HCT116 (cell line): ENCODE data around the gene NRAP. TPM values are rescaled to one million over a fixed set of nuclear protein-coding genes. Genes with fewer than 3 reads are reported as not detected.

ENCODE experiments used
- ATAC-seq: fragments of 200-7000 bp; cut with Tn5 transposase; 2 replicates; pipeline ENCODE4 v1.9.1; 2020; ENCODE audit warnings: mild to moderate bottlenecking, moderate library complexity
- BruUV-seq: library from RNA; stranded (reverse); fragments of 400-500 nt; replicated peaks from 2 replicates; lab custom pipeline; 2021; lab: Mats Ljungman, UMichigan
- CTCF ChIA-PET: fragments of 300-600 bp; sonication (Branson Sonifier 250); formaldehyde crosslinking; loops from one replicate; lab custom pipeline; 2021; ENCODE audit warnings: antibody characterized with exemption; lab: Charles Lee
- POLR2A ChIA-PET: fragments of 300-600, 350-600 bp; sonication (Branson Sonifier 250); formaldehyde crosslinking; loops from one replicate; lab custom pipeline; 2021; ENCODE audit warnings: antibody characterized with exemption; lab: Charles Lee
- RAD21 ChIA-PET, 2 experiments: fragments of 300-600 bp; sonication (Branson Sonifier 250); formaldehyde crosslinking; loops; one replicate each; lab custom pipeline; 2023; ENCODE audit warnings: low total read pairs in 2 of 2; ENCODE audit not compliant: uncharacterized antibody in 2 of 2, unreplicated experiment in 2 of 2, low non-redundant PET in 1 of 2; lab: Charles Lee
- DNase-seq: peaks from one replicate; pipeline ENCODE4 v3.0.0-alpha.2; 2010; ENCODE audit warnings: low read depth, low spot score
- H2AFZ ChIP-seq: fragments of 200-600 bp; shearing (Covaris generic), sonication (generic); 2 replicates; pipeline ENCODE4 v1.6.1; 2017; ENCODE audit warnings: low read depth, mixed run types, mixed read lengths, antibody characterized with exemption, low read length; ENCODE audit not compliant: poor library complexity, severe bottlenecking
- H3K27ac ChIP-seq: 2 replicates; pipeline ENCODE4 v1.5.1; 2012; ENCODE audit warnings: low read depth, low read length
- H3K27me3 ChIP-seq: fragments of 200-600 bp; sonication (generic); 2 replicates; pipeline ENCODE4 v1.6.1; 2016; ENCODE audit warnings: mixed run types, low read length, mixed read lengths; ENCODE audit not compliant: insufficient read depth
- H3K36me3 ChIP-seq, 2 experiments: fragments of 200-500 bp in 1 of 2; fragments of 200-600 bp in 1 of 2; sonication (Bioruptor generic) in 1 of 2; sonication (generic) in 1 of 2; 2 replicates each; pipeline versions ENCODE4 v1.5.1 to v1.6.1; 2014 to 2016; ENCODE audit warnings: low read length in 2 of 2, inconsistent platforms in 1 of 2, mixed read lengths in 1 of 2, mixed run types in 1 of 2; ENCODE audit not compliant: insufficient read depth in 2 of 2, control insufficient read depth in 1 of 2
- H3K4me1 ChIP-seq, 2 experiments: fragments of 200-600 bp in 1 of 2; sonication (generic) in 1 of 2; 2 replicates each; pipeline versions ENCODE4 v1.5.1 to v1.6.1; 2012 to 2017; ENCODE audit warnings: low read length in 2 of 2, inconsistent platforms in 1 of 2, mild to moderate bottlenecking in 1 of 2, mixed read lengths in 1 of 2, mixed run types in 1 of 2, moderate library complexity in 1 of 2; ENCODE audit not compliant: insufficient read depth in 2 of 2, control insufficient read depth in 1 of 2
- H3K4me2 ChIP-seq: fragments of 200-600 bp; sonication (generic); 2 replicates; pipeline ENCODE4 v1.6.1; 2017; ENCODE audit warnings: mixed run types, low read length, mixed read lengths
- H3K4me3 ChIP-seq, 2 experiments: fragments of 200-600 bp in 1 of 2; sonication (generic) in 1 of 2; replicated peaks in 1 of 2; 2 replicates each; pipeline ENCODE4 v1.5.1; 2011 to 2016; ENCODE audit warnings: low read length in 2 of 2, control low read depth in 1 of 2, low read depth in 1 of 2, mild to moderate bottlenecking in 1 of 2, mixed read lengths in 1 of 2, mixed run types in 1 of 2
- H3K79me2 ChIP-seq: fragments of 200-600 bp; sonication (generic); 2 replicates; pipeline ENCODE4 v1.6.1; 2017; ENCODE audit warnings: mild to moderate bottlenecking, mixed run types, low read length, moderate library complexity, mixed read lengths; ENCODE audit not compliant: insufficient read depth
- H3K9ac ChIP-seq: fragments of 200-600 bp; sonication (generic); 2 replicates; pipeline ENCODE4 v1.6.1; 2016; ENCODE audit warnings: low read length, mixed read lengths
- H3K9me2 ChIP-seq: fragments of 200-600 bp; sonication (generic), shearing (Covaris generic); 2 replicates; pipeline ENCODE4 v1.6.1; 2017; ENCODE audit warnings: mixed run types, mild to moderate bottlenecking, moderate library complexity; ENCODE audit not compliant: insufficient read depth
- H3K9me3 ChIP-seq, 2 experiments: fragments of 200-500 bp in 1 of 2; fragments of 200-600 bp in 1 of 2; sonication (Bioruptor generic) in 1 of 2; sonication (generic) in 1 of 2; 2 replicates each; pipeline ENCODE4 v1.6.1; 2014 to 2017; ENCODE audit warnings: low read length in 2 of 2, mixed read lengths in 2 of 2, inconsistent platforms in 1 of 2, low read depth in 1 of 2, mild to moderate bottlenecking in 1 of 2, mixed run types in 1 of 2, moderate library complexity in 1 of 2; ENCODE audit not compliant: control insufficient read depth in 1 of 2, insufficient read depth in 1 of 2
- H4K20me1 ChIP-seq: fragments of 200-600 bp; sonication (generic), shearing (Covaris generic); 2 replicates; pipeline ENCODE4 v1.6.1; 2017; ENCODE audit warnings: mixed run types, mild to moderate bottlenecking, moderate library complexity; ENCODE audit not compliant: insufficient read depth
- CBX3 ChIP-seq: IDR thresholded peaks from 2 replicates; pipeline ENCODE4 v1.6.1; 2012; ENCODE audit warnings: low read depth
- CEBPB ChIP-seq: IDR thresholded peaks from 2 replicates; pipeline ENCODE4 v1.6.1; 2012; ENCODE audit warnings: low read depth
- ELF1 ChIP-seq: IDR thresholded peaks from 2 replicates; pipeline ENCODE4 v1.6.1; 2012; ENCODE audit warnings: low read depth, borderline replicate concordance
- EZH2 ChIP-seq: fragments of 200-600 bp; sonication (generic); IDR thresholded peaks from 2 replicates; pipeline ENCODE4 v1.6.1; 2017; ENCODE audit warnings: antibody characterized with exemption, mixed run types
- FOSL1 ChIP-seq: IDR thresholded peaks from 2 replicates; pipeline ENCODE4 v1.6.1; 2012; ENCODE audit warnings: low read depth
- JUND ChIP-seq: IDR thresholded peaks from 2 replicates; pipeline ENCODE4 v1.6.1; 2012
- POLR2A ChIP-seq: IDR thresholded peaks from 2 replicates; pipeline ENCODE4 v1.7.0; 2011; ENCODE audit warnings: borderline replicate concordance; ENCODE audit not compliant: insufficient read depth, insufficient read length; ENCODE audit errors: extremely low read depth
- POLR2AphosphoS5 ChIP-seq: IDR thresholded peaks from 2 replicates; pipeline ENCODE4 v1.6.1; 2011; ENCODE audit warnings: mild to moderate bottlenecking, low read depth, low read length, moderate library complexity
- SP1 ChIP-seq: IDR thresholded peaks from 2 replicates; pipeline ENCODE4 v1.6.1; 2012; ENCODE audit warnings: low read depth
- SRF ChIP-seq: IDR thresholded peaks from 2 replicates; pipeline ENCODE4 v1.6.1; 2012; ENCODE audit warnings: low read depth
- TCF7L2 ChIP-seq: IDR thresholded peaks from 2 replicates; pipeline ENCODE4 v1.7.0; 2011; ENCODE audit warnings: borderline replicate concordance, inconsistent platforms; ENCODE audit not compliant: insufficient read depth, insufficient read length; ENCODE audit errors: extremely low read depth
- intact Hi-C: fragments of 100-400 bp; cut with micrococcal nuclease; formaldehyde crosslinking; loops from 2 replicates; pipeline ENCODE4 v1.10.0; 2022
- total RNA-seq: library from RNA; stranded (reverse); gene quantifications from one replicate; pipeline ENCODE4 v1.2.1, GENCODE V29; 2021; ENCODE audit not compliant: unreplicated experiment
- TF ChIP-seq, protein P1 (sequence below): IDR thresholded peaks from 2 replicates; pipeline ENCODE4 v1.6.1; 2012
- TF ChIP-seq, protein P2 (sequence below): IDR thresholded peaks from 2 replicates; pipeline ENCODE4 v1.6.1; 2012; ENCODE audit warnings: low read depth
- TF ChIP-seq, protein P3 (sequence below): IDR thresholded peaks from 2 replicates; pipeline ENCODE4 v1.6.1; 2011; ENCODE audit warnings: mild to moderate bottlenecking, low read length, moderate library complexity; ENCODE audit not compliant: insufficient replicate concordance; ENCODE audit errors: extremely low read depth

Gene NRAP
- total RNA-seq, 1 experiment from 2014 or later, result not detected

DNA sequence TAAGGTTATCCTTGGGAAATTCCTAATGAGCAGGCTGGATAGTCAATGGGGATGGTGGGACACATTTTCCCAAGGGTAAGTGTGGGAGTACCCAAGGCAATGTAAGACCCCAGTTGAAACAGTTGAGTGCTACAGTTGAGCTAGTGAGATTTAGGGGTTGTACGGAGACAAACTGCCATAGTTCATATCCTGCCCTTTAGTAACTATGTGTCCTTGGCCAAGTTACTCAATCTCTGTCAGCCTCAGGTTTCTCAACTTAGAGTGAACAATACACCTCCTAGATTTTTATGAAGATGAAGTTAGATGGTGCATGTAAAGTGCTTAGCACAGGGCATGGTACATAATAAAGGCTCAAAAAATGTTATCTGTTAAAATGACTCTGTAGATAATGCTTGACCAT, 90.5 kb downstream of the NRAP start (continued):
- TF ChIP-seq, protein P1, sequence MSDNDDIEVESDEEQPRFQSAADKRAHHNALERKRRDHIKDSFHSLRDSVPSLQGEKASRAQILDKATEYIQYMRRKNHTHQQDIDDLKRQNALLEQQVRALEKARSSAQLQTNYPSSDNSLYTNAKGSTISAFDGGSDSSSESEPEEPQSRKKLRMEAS, result no peak
- TF ChIP-seq, protein P2, sequence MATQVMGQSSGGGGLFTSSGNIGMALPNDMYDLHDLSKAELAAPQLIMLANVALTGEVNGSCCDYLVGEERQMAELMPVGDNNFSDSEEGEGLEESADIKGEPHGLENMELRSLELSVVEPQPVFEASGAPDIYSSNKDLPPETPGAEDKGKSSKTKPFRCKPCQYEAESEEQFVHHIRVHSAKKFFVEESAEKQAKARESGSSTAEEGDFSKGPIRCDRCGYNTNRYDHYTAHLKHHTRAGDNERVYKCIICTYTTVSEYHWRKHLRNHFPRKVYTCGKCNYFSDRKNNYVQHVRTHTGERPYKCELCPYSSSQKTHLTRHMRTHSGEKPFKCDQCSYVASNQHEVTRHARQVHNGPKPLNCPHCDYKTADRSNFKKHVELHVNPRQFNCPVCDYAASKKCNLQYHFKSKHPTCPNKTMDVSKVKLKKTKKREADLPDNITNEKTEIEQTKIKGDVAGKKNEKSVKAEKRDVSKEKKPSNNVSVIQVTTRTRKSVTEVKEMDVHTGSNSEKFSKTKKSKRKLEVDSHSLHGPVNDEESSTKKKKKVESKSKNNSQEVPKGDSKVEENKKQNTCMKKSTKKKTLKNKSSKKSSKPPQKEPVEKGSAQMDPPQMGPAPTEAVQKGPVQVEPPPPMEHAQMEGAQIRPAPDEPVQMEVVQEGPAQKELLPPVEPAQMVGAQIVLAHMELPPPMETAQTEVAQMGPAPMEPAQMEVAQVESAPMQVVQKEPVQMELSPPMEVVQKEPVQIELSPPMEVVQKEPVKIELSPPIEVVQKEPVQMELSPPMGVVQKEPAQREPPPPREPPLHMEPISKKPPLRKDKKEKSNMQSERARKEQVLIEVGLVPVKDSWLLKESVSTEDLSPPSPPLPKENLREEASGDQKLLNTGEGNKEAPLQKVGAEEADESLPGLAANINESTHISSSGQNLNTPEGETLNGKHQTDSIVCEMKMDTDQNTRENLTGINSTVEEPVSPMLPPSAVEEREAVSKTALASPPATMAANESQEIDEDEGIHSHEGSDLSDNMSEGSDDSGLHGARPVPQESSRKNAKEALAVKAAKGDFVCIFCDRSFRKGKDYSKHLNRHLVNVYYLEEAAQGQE, result no peak
- TF ChIP-seq CEBPB (no peak), FOSL1 (no peak)

DNA sequence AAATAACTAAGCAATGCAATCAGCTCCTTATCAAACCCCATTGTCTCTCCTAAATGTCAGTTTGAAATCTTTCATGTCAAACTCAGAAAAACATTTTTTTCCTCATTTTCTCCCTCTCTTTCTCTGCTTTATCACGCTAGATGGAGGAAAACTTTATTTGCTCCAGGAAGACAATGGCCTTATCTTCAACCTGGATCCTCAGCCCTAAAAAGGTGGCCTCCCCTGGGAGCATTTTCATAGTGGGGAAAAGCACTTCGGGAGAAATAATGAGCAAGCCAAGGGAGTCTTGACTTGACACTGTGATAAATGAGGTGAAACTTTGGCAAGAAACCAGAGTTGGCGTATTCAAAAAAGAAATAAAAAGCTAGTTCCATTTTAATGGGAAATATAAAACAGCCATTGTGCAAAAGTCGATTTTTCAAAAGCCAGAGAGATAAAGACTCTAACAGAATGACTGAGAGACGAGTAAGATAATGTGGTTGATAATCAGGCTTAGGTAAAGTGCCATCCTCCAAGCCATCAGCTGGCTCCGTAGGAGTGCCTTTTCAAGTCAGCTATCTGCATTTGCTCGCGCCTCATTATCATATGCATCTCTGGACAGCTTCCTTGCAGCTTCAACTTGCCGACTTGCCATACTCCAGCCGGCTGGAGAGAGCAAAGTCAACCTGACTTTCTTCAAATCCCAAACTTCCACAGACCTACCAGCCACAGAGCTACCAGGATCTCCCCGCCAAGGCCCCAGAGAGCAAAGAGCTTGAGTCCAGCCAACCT, 91.1 kb downstream of the NRAP start:
- H4K20me1 ChIP-seq, result no peaks in the 10 kb centered on the region
- H3K4me1 ChIP-seq, result no peaks in the 10 kb centered on the region
- H3K27ac ChIP-seq, result no peak overlapping the region
- ChIA-PET CTCF (interaction anchor here (2.3 kb wide), 1 partner anchor 10 kb away, joined by 10 read pairs; no protein-coding TSS in a partner anchor), POLR2A (no interaction called here), RAD21 (no interaction called here)
- no peak overlapping the region for H3K4me3 ChIP-seq
- no peak overlapping the region for H3K4me2 ChIP-seq
- H2AFZ ChIP-seq, result no peak overlapping the region
- H3K9ac ChIP-seq, result no peak overlapping the region
- DNase-seq, result no peak
- BruUV-seq, result no TSS peak
- intact Hi-C loops, result no loop called here
- no peaks in the 10 kb centered on the region for H3K9me3 ChIP-seq
- ATAC-seq, result no peak
- peaks cover 48% of the 10 kb centered on the region for H3K27me3 ChIP-seq
- H3K79me2 ChIP-seq, result no peaks in the 10 kb centered on the region
- H3K36me3 ChIP-seq, result no peaks in the 10 kb centered on the region
- H3K9me2 ChIP-seq, result no peaks in the 10 kb centered on the region
- no peak for TF ChIP-seq ELF1
- TF ChIP-seq EZH2, result no peak
- TF ChIP-seq CBX3, result no peak
- no peak for TF ChIP-seq SP1
- TF ChIP-seq, protein P1, result no peak
- TF ChIP-seq, protein P2, result no peak
- no peak for TF ChIP-seq POLR2A
- TF ChIP-seq POLR2AphosphoS5, result no peak
- TF ChIP-seq, protein P3, sequence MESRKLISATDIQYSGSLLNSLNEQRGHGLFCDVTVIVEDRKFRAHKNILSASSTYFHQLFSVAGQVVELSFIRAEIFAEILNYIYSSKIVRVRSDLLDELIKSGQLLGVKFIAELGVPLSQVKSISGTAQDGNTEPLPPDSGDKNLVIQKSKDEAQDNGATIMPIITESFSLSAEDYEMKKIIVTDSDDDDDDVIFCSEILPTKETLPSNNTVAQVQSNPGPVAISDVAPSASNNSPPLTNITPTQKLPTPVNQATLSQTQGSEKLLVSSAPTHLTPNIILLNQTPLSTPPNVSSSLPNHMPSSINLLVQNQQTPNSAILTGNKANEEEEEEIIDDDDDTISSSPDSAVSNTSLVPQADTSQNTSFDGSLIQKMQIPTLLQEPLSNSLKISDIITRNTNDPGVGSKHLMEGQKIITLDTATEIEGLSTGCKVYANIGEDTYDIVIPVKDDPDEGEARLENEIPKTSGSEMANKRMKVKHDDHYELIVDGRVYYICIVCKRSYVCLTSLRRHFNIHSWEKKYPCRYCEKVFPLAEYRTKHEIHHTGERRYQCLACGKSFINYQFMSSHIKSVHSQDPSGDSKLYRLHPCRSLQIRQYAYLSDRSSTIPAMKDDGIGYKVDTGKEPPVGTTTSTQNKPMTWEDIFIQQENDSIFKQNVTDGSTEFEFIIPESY, result no peak
- no peak for TF ChIP-seq SRF
- no peak for TF ChIP-seq CEBPB
- no peak for TF ChIP-seq JUND
- TF ChIP-seq TCF7L2, result no peak
- TF ChIP-seq FOSL1, result no peak
